Measurements from ENCODE around the gene CEL.
"Not testable (repeated sequence)": the region's sequence is repeated elsewhere in the genome, so short reads cannot be mapped to it uniquely, and the experiment has no call there.

The CEL gene

GRCh38 chr9:133086212-133086860 is 24.6 kb downstream of the CEL start:
- not testable (repeated sequence) for DNase-seq (ENCODE audit: low read depth)

- no peak for DNase-seq (ENCODE audit: low read depth)
Observed at GRCh38 chr9:133086894-133087293, 25.1 kb downstream of the CEL start.

GRCh38 chr9:133087429-133088145 is 25.8 kb downstream of the CEL start:
- DNase-seq (ENCODE audit: low read depth) = no peak

- no peak for DNase-seq (ENCODE audit: low read depth)
Observed at GRCh38 chr9:133088146-133088750, 26.5 kb downstream of the CEL start.

GRCh38 chr9:133088756-133089155 is 27.0 kb downstream of the CEL start:
- DNase-seq (ENCODE audit: low read depth) = no peak

GRCh38 chr9:133089271-133089671 is 27.5 kb downstream of the CEL start:
- DNase-seq (ENCODE audit: low read depth) = no peak

- DNase-seq (ENCODE audit: low read depth) = no peak
Observed at GRCh38 chr9:133090187-133090586, 28.4 kb downstream of the CEL start.

- no peak for DNase-seq (ENCODE audit: low read depth)
Observed at GRCh38 chr9:133090752-133091385, 29.1 kb downstream of the CEL start.

GRCh38 chr9:133094351-133094750 is 32.6 kb downstream of the CEL start:
- DNase-seq (ENCODE audit: low read depth) = not testable (repeated sequence)

GRCh38 chr9:133094842-133095393 is 33.1 kb downstream of the CEL start:
- no peak for DNase-seq (ENCODE audit: low read depth)

GRCh38 chr9:133098104-133098754 is 36.4 kb downstream of the CEL start:
- DNase-seq (ENCODE audit: low read depth) = no peak

GRCh38 chr9:133098871-133099270 is 37.1 kb downstream of the CEL start:
- no peak for DNase-seq (ENCODE audit: low read depth)

- no peak for DNase-seq (ENCODE audit: low read depth)
Observed at GRCh38 chr9:133099726-133100505, 38.1 kb downstream of the CEL start.

GRCh38 chr9:133100506-133101355 is 39.0 kb downstream of the CEL start:
- no peak for DNase-seq (ENCODE audit: low read depth)

- no peak for DNase-seq (ENCODE audit: low read depth)
Observed at GRCh38 chr9:133101356-133102189, 39.8 kb downstream of the CEL start.

GRCh38 chr9:133102190-133103021 is 40.6 kb downstream of the CEL start:
- DNase-seq (ENCODE audit: low read depth) = no peak

GRCh38 chr9:133103183-133103986 is 41.6 kb downstream of the CEL start:
- DNase-seq (ENCODE audit: low read depth) = no peak

Measured in stimulated activated CD8-positive, alpha-beta memory T cell treated with anti-CD3 and anti-CD28 coated beads, Interleukin-7, amount 100 ng/mL, for 24 hours (primary cell).